GM23248 (cell line): ENCODE data around the gene MAP2K7.

Experiments used
- EZH2 ChIP-seq: fragments of 200-600 bp; sonication (generic); IDR thresholded peaks from 2 replicates; pipeline ENCODE4 v1.6.1; 2018; ENCODE audit warnings: antibody characterized with exemption, mild to moderate bottlenecking; ENCODE audit not compliant: insufficient read depth, poor library complexity, severe bottlenecking
- EZH2phosphoT487 ChIP-seq: fragments of 200-600 bp; sonication (generic); IDR thresholded peaks from 2 replicates; pipeline ENCODE4 v1.6.1; 2018; ENCODE audit warnings: antibody characterized with exemption, moderate library complexity, mild to moderate bottlenecking, low read depth; ENCODE audit not compliant: insufficient read depth

- TF ChIP-seq EZH2phosphoT487 (no peak), EZH2 (no peak)
These were observed 3.4 kb downstream of the MAP2K7 start for GRCh38 chr19:7907122-7907521.
